ENCODE measurements around the gene AFAP1L2. TPM values are rescaled to one million over a fixed set of nuclear protein-coding genes. Genes with fewer than 3 reads are reported as not detected.

AFAP1L2 gene
- total RNA-seq, 5 donors from 2014 or later (not counting 1 experiment from before 2014, with no cell fraction given), result 1.0 to 3.8 (median 2.1) TPM

- Mint-ChIP-seq H3K27me3 (peaks cover 0 to 6% of the 10 kb centered on the region in 2 donors), H3K4me3 (no peak overlapping the region), H3K4me1 (peaks cover 0 to 2% (median under 1%) of the 10 kb centered on the region in 3 donors), H3K36me3 (no peaks in the 10 kb centered on the region), H3K9me3 (no peaks in the 10 kb centered on the region), H3K27ac (no peak overlapping the region)
- ATAC-seq (replicated peaks in 1 of 4), result no peak
- Histone ChIP-seq H3K4me1 (ENCODE audit: control insufficient read depth in 1 of 2, extremely low read depth in 1 of 2, insufficient read depth in 2 of 2, low read length in 2 of 2) (no peaks in the 10 kb centered on the region), H3K4me3 (ENCODE audit: control insufficient read depth in 1 of 2, extremely low read depth in 1 of 2, low read length in 1 of 2) (no peak overlapping the region), H3K27ac (ENCODE audit: low read length) (no peak overlapping the region), H3K36me3 (ENCODE audit: control insufficient read depth in 2 of 2, extremely low read depth in 1 of 2, insufficient read depth in 1 of 2, low read length in 1 of 2) (no peaks in the 10 kb centered on the region), H3K27me3 (replicated peaks in 1 of 2; ENCODE audit: control insufficient read depth in 2 of 2, extremely low read depth in 1 of 2, insufficient read depth in 2 of 2, low read length in 1 of 2) (peaks cover 0 to 19% of the 10 kb centered on the region in 2 experiments), H3K9me3 (no peaks in the 10 kb centered on the region)
- no peak for DNase-seq
- ChIA-PET CTCF (no interaction called here), POLR2A (no interaction called here)
- WGBS (ENCODE audit: insufficient coverage), result 100% methylated on average over 2 of the region's 7 CpGs
These were observed 151.4 kb downstream of the AFAP1L2 start for GRCh38 chr10:114252883-114253282.

DNA sequence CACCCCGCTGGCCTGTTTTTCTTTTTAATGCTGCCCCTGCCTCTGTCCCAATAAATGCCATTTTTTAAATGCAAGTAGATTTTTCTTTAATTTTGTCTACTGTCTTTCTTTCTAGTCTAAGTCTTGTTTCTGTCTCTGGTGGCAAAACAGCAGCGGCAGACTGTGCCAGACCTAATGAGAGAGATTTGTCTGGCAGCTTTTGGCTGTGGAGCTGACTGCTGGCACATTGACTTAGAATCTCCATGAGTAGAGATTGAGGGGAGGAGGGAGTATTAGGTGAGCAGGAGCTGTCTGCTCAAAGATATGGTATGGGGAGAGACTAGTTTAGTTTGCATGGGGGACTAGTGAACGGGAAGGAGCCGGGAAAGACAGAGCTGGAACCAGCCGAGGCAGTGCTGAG lies 152.2 kb downstream of the AFAP1L2 start:
- peaks cover 0 to 19% of the 10 kb centered on the region in 2 experiments for H3K27me3 ChIP-seq (replicated peaks in 1 of 2; ENCODE audit: control insufficient read depth in 2 of 2, extremely low read depth in 1 of 2, insufficient read depth in 2 of 2, low read length in 1 of 2)

GRCh38 chr10:114250716-114251115 lies 153.6 kb downstream of the AFAP1L2 start:
- Histone ChIP-seq H3K9me3 (no peaks in the 10 kb centered on the region), H3K27me3 (replicated peaks in 1 of 2; ENCODE audit: control insufficient read depth in 2 of 2, extremely low read depth in 1 of 2, insufficient read depth in 2 of 2, low read length in 1 of 2) (peaks cover 0 to 19% of the 10 kb centered on the region in 2 experiments), H3K4me3 (ENCODE audit: control insufficient read depth in 1 of 2, extremely low read depth in 1 of 2, low read length in 1 of 2) (no peak overlapping the region), H3K27ac (ENCODE audit: low read length) (no peak overlapping the region), H3K4me1 (ENCODE audit: control insufficient read depth in 1 of 2, extremely low read depth in 1 of 2, insufficient read depth in 2 of 2, low read length in 2 of 2) (no peaks in the 10 kb centered on the region), H3K36me3 (ENCODE audit: control insufficient read depth in 2 of 2, extremely low read depth in 1 of 2, insufficient read depth in 1 of 2, low read length in 1 of 2) (no peaks in the 10 kb centered on the region)
- no peaks in the 10 kb centered on the region for H3K36me3 Mint-ChIP-seq
- POLR2A ChIA-PET, result no interaction called here
- peaks cover 3 to 6% of the 10 kb centered on the region in 2 donors for H3K27me3 Mint-ChIP-seq
- no peaks in the 10 kb centered on the region for H3K4me1 Mint-ChIP-seq
- no peak overlapping the region for H3K27ac Mint-ChIP-seq
- H3K9me3 Mint-ChIP-seq, result no peaks in the 10 kb centered on the region
- no peak overlapping the region for H3K4me3 Mint-ChIP-seq
- DNase-seq (no peak), ATAC-seq (replicated peaks in 1 of 4) (no peak)
- CTCF ChIA-PET, result no interaction called here
- no CpG with 5 or more reads among the region's 1 CpG for WGBS (ENCODE audit: insufficient coverage)

More for the DNA sequence above, 152.2 kb downstream of the AFAP1L2 start:
- ATAC-seq (replicated peaks in 1 of 4) (no peak), DNase-seq (no peak)
- Histone ChIP-seq H3K4me3 (ENCODE audit: control insufficient read depth in 1 of 2, extremely low read depth in 1 of 2, low read length in 1 of 2) (no peak overlapping the region), H3K4me1 (ENCODE audit: control insufficient read depth in 1 of 2, extremely low read depth in 1 of 2, insufficient read depth in 2 of 2, low read length in 2 of 2) (no peaks in the 10 kb centered on the region), H3K27ac (ENCODE audit: low read length) (no peak overlapping the region), H3K9me3 (no peaks in the 10 kb centered on the region), H3K36me3 (ENCODE audit: control insufficient read depth in 2 of 2, extremely low read depth in 1 of 2, insufficient read depth in 1 of 2, low read length in 1 of 2) (no peaks in the 10 kb centered on the region)
- ChIA-PET CTCF (no interaction called here), POLR2A (no interaction called here)
- Mint-ChIP-seq H3K4me1 (no peaks in the 10 kb centered on the region), H3K27me3 (peaks cover 0 to 6% of the 10 kb centered on the region in 2 donors), H3K4me3 (no peak overlapping the region), H3K9me3 (no peaks in the 10 kb centered on the region), H3K27ac (no peak overlapping the region), H3K36me3 (no peaks in the 10 kb centered on the region)
- 100% methylated on average over 4 of the region's 5 CpGs for WGBS (ENCODE audit: insufficient coverage)

DNA sequence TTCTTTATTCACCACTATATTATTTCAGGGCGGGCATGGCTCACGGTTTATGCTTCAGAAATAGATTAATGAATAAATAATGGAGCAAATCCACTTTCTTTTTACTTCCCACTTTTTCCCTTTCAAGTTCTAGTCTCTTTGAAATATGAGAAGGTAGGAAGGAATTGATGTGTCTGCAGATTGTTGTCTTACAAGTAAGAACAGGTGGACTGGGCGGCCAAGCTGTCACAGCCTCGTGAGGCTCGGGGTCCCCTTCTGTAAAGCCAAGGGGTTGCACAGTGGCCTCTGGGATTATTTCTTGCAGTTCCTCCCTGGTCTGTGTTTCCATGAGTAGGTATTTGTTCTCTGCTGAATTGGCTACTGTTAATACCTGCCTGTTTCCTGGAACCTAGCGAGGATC lies 154.1 kb downstream of the AFAP1L2 start:
- Mint-ChIP-seq H3K27ac (no peak overlapping the region), H3K9me3 (no peaks in the 10 kb centered on the region), H3K27me3 (peaks cover 6 to 7% of the 10 kb centered on the region in 2 donors), H3K36me3 (no peaks in the 10 kb centered on the region), H3K4me3 (no peak overlapping the region), H3K4me1 (no peaks in the 10 kb centered on the region)
- WGBS (ENCODE audit: insufficient coverage), result 87% methylated on average over 3 of the region's 6 CpGs
- no peak for ATAC-seq (replicated peaks in 1 of 4)
- Histone ChIP-seq H3K9me3 (no peaks in the 10 kb centered on the region), H3K27me3 (replicated peaks in 1 of 2; ENCODE audit: control insufficient read depth in 2 of 2, extremely low read depth in 1 of 2, insufficient read depth in 2 of 2, low read length in 1 of 2) (peaks cover 0 to 19% of the 10 kb centered on the region in 2 experiments), H3K4me3 (ENCODE audit: control insufficient read depth in 1 of 2, extremely low read depth in 1 of 2, low read length in 1 of 2) (no peak overlapping the region), H3K4me1 (ENCODE audit: control insufficient read depth in 1 of 2, extremely low read depth in 1 of 2, insufficient read depth in 2 of 2, low read length in 2 of 2) (no peaks in the 10 kb centered on the region), H3K36me3 (ENCODE audit: control insufficient read depth in 2 of 2, extremely low read depth in 1 of 2, insufficient read depth in 1 of 2, low read length in 1 of 2) (no peaks in the 10 kb centered on the region), H3K27ac (ENCODE audit: low read length) (no peak overlapping the region)
- DNase-seq, result no peak
- ChIA-PET CTCF (no interaction called here), POLR2A (no interaction called here)

GRCh38 chr10:114246679-114247305 lies 157.5 kb downstream of the AFAP1L2 start:
- ChIA-PET POLR2A (interaction anchor here in 1 of 2 donors (0.6 to 0.7 kb wide), 2 partner anchors 144 to 501 kb away, joined by 4 to 5 read pairs; no protein-coding TSS in a partner anchor), CTCF (interaction anchor here in 1 of 2 donors (0.6 kb wide), 1 partner anchor 54 kb away, joined by 5 read pairs; no protein-coding TSS in a partner anchor)
- ATAC-seq (replicated peaks in 1 of 4), result no peak
- DNase-seq, result no peak
- Mint-ChIP-seq H3K9me3 (no peaks in the 10 kb centered on the region), H3K27ac (no peak overlapping the region), H3K27me3 (peaks cover 30 to 38% of the 10 kb centered on the region in 2 donors), H3K36me3 (no peaks in the 10 kb centered on the region), H3K4me1 (no peaks in the 10 kb centered on the region), H3K4me3 (no peak overlapping the region)
- Histone ChIP-seq H3K4me1 (ENCODE audit: control insufficient read depth in 1 of 2, extremely low read depth in 1 of 2, insufficient read depth in 2 of 2, low read length in 2 of 2) (no peaks in the 10 kb centered on the region), H3K27me3 (replicated peaks in 1 of 2; ENCODE audit: control insufficient read depth in 2 of 2, extremely low read depth in 1 of 2, insufficient read depth in 2 of 2, low read length in 1 of 2) (peaks cover 0 to 19% of the 10 kb centered on the region in 2 experiments), H3K36me3 (ENCODE audit: control insufficient read depth in 2 of 2, extremely low read depth in 1 of 2, insufficient read depth in 1 of 2, low read length in 1 of 2) (no peaks in the 10 kb centered on the region), H3K27ac (ENCODE audit: low read length) (no peak overlapping the region), H3K4me3 (ENCODE audit: control insufficient read depth in 1 of 2, extremely low read depth in 1 of 2, low read length in 1 of 2) (no peak overlapping the region), H3K9me3 (no peaks in the 10 kb centered on the region)
- WGBS (ENCODE audit: insufficient coverage), result 82% methylated on average over 4 of the region's 7 CpGs

GRCh38 chr10:114245121-114245791 lies 159.0 kb downstream of the AFAP1L2 start:
- no peak overlapping the region for H3K27ac ChIP-seq (ENCODE audit: low read length)
- CTCF ChIA-PET, result no interaction called here
- ATAC-seq (replicated peaks in 1 of 4), result no peak
- H3K4me3 Mint-ChIP-seq, result no peak overlapping the region
- no peaks in the 10 kb centered on the region for H3K4me1 Mint-ChIP-seq
- 91% methylated on average over 4 of the region's 9 CpGs for WGBS (ENCODE audit: insufficient coverage)
- H3K27ac Mint-ChIP-seq, result no peak overlapping the region
- H3K36me3 Mint-ChIP-seq, result no peaks in the 10 kb centered on the region
- H3K9me3 ChIP-seq, result no peaks in the 10 kb centered on the region
- peaks cover 0 to 11% of the 10 kb centered on the region in 2 experiments for H3K27me3 ChIP-seq (replicated peaks in 1 of 2; ENCODE audit: control insufficient read depth in 2 of 2, extremely low read depth in 1 of 2, insufficient read depth in 2 of 2, low read length in 1 of 2)
- peaks cover 44% of the 10 kb centered on the region in 2 donors for H3K27me3 Mint-ChIP-seq
- no peak for DNase-seq
- no peaks in the 10 kb centered on the region for H3K36me3 ChIP-seq (ENCODE audit: control insufficient read depth in 2 of 2, extremely low read depth in 1 of 2, insufficient read depth in 1 of 2, low read length in 1 of 2)
- POLR2A ChIA-PET, result interaction anchor here in 1 of 2 donors (0.6 kb wide), 1 partner anchor 1694 kb away, joined by 4 read pairs; no protein-coding TSS in a partner anchor
- no peak overlapping the region for H3K4me3 ChIP-seq (ENCODE audit: control insufficient read depth in 1 of 2, extremely low read depth in 1 of 2, low read length in 1 of 2)
- H3K4me1 ChIP-seq (ENCODE audit: control insufficient read depth in 1 of 2, extremely low read depth in 1 of 2, insufficient read depth in 2 of 2, low read length in 2 of 2), result no peaks in the 10 kb centered on the region
- H3K9me3 Mint-ChIP-seq, result no peaks in the 10 kb centered on the region

Measured in T-cell (primary cell).